K562 (cell line): ENCODE measurements around the gene MDK. TPM values are rescaled to one million over a fixed set of nuclear protein-coding genes. Genes with fewer than 3 reads are reported as not detected.

ENCODE experiments used
- ARID4B ChIP-seq: sonication (generic); formaldehyde crosslinking; IDR thresholded peaks from 2 replicates; pipeline ENCODE4 v1.8.0; 2022; ENCODE audit warnings: mild to moderate bottlenecking, missing genetic modification reagents
- BCL6 ChIP-seq: fragments of 250-450 bp; sonication (Bioruptor Pico); IDR thresholded peaks from 2 replicates; pipeline ENCODE4 v1.4.0; 2020
- ERF ChIP-seq: fragments of 450-650 bp; formaldehyde crosslinking; IDR thresholded peaks from 2 replicates; pipeline ENCODE4 v1.4.0; 2020; ENCODE audit warnings: mild to moderate bottlenecking, mixed read lengths
- FOXA3 ChIP-seq, 2 experiments: fragments of 450-650 bp in 1 of 2; sonication (generic) in 1 of 2; formaldehyde crosslinking; IDR thresholded peaks in 1 of 2; conservative IDR thresholded peaks in 1 of 2; 2 replicates each; pipeline versions ENCODE4 v1.4.0 to v1.8.0; 2020 to 2022; ENCODE audit warnings: mild to moderate bottlenecking in 2 of 2, missing genetic modification reagents in 1 of 2
- HDAC8 ChIP-seq: fragments of 450-650 bp; IDR thresholded peaks from 2 replicates; pipeline ENCODE4 v1.6.1; 2016; ENCODE audit warnings: mild to moderate bottlenecking, missing genetic modification characterization, moderate library complexity, missing compliant biosample characterization
- LARP7 ChIP-seq: fragments of 450-650 bp; IDR thresholded peaks from 2 replicates; pipeline ENCODE4 v1.6.1; 2016
- MEF2A ChIP-seq: IDR thresholded peaks from 2 replicates; pipeline ENCODE4 v1.6.1; 2011; ENCODE audit warnings: low read depth, mild to moderate bottlenecking, low read length, moderate library complexity; ENCODE audit not compliant: control insufficient read depth
- MTF1 ChIP-seq: fragments of 250-450 bp; sonication (Bioruptor Pico); IDR thresholded peaks from 2 replicates; pipeline ENCODE4 v1.9.0; 2021; ENCODE audit warnings: moderate library complexity, mild to moderate bottlenecking, inconsistent platforms, borderline replicate concordance
- NCOA4 ChIP-seq: fragments of 450-650 bp; IDR thresholded peaks from 2 replicates; pipeline ENCODE4 v1.6.1; 2018; ENCODE audit warnings: mild to moderate bottlenecking; ENCODE audit not compliant: partially characterized antibody
- PCBP1 ChIP-seq: fragments of 200-400 bp; formaldehyde crosslinking; IDR thresholded peaks from 2 replicates; pipeline ENCODE4 v1.6.1; 2018; ENCODE audit warnings: mild to moderate bottlenecking, low read depth, low read length; ENCODE audit not compliant: poor library complexity, severe bottlenecking
- PTBP1 ChIP-seq: fragments of 200-400 bp; formaldehyde crosslinking; IDR thresholded peaks from 2 replicates; pipeline ENCODE4 v1.6.1; 2017; ENCODE audit warnings: low read depth, low read length
- RBM22 ChIP-seq: fragments of 200-400 bp; formaldehyde crosslinking; IDR thresholded peaks from 2 replicates; pipeline ENCODE4 v1.6.1; 2018; ENCODE audit warnings: low read length, low read depth; ENCODE audit not compliant: poor library complexity, severe bottlenecking
- RERE ChIP-seq: sonication (generic); formaldehyde crosslinking; IDR thresholded peaks from 2 replicates; pipeline ENCODE4 v1.8.0; 2023; ENCODE audit warnings: missing genetic modification reagents, mild to moderate bottlenecking, borderline replicate concordance
- ZBTB9 ChIP-seq: fragments of 450-650 bp; formaldehyde crosslinking; IDR thresholded peaks from 2 replicates; pipeline ENCODE4 v1.4.0; 2020; ENCODE audit warnings: mild to moderate bottlenecking, moderate library complexity
- ZNF511 ChIP-seq: sonication (generic); formaldehyde crosslinking; IDR thresholded peaks from 2 replicates; pipeline ENCODE4 v1.8.0; 2022; ENCODE audit warnings: mild to moderate bottlenecking, missing genetic modification reagents
- polyA plus RNA-seq, 8 experiments: library from polyadenylated mRNA; depleted of rRNA in 4 of 8; stranded (reverse) in 5 of 8; unstranded in 3 of 8; fragments of >200 nt; fragmentation: Nextera tagmentation in 2 of 8; fragmentation: Illumina TruSeq in 1 of 8; extraction: Ambion mirVana in 2 of 8; extraction: Trizol in 1 of 8; gene quantifications; 2 replicates each; pipeline versions ENCODE4 v1.2.1 to v1.2.3, GENCODE V29; 2011 to 2014; ENCODE audit warnings: inconsistent platforms in 1 of 8, missing spikeins in 1 of 8
- total RNA-seq, 7 experiments: library from RNA; depleted of rRNA in 6 of 7; stranded (reverse); fragments of >200 nt in 6 of 7; fragmentation: Illumina TruSeq in 2 of 7; extraction: Trizol in 2 of 7; gene quantifications; 2 replicates each; pipeline versions ENCODE4 v1.2.1 to v1.2.3, GENCODE V29; 2011 to 2021; ENCODE audit warnings: low replicate concordance in 1 of 7

Gene MDK
- total and polyA plus RNA-seq, 9 of the 15 experiments (the other 6 are each of a cell fraction or from before 2014, with no cell fraction given), result 20.7 to 700 (median 350) TPM

GRCh38 chr11:46381048-46381818, at the start of gene MDK (continued):
- TF ChIP-seq HDAC8, result no peak
- peak; percentile 84 for TF ChIP-seq PCBP1
- TF ChIP-seq ZNF511 (CRISPR knock-in tag), result peak; percentile 31; the same call in 1 of the 2 replicates
- peak; percentile 22; the same call in 1 of the 2 replicates for TF ChIP-seq ARID4B
- TF ChIP-seq ZBTB9 (CRISPR knock-in tag), result no peak; the same call in 1 of the 2 replicates
- no peak for TF ChIP-seq NCOA4
- TF ChIP-seq LARP7, result no peak
- TF ChIP-seq FOXA3 (CRISPR knock-in tag; conservative IDR thresholded peaks at IDR 0.05 in 1 of 2, IDR thresholded peaks at IDR 0.05 in 1 of 2), result no peak
- TF ChIP-seq BCL6, result no peak
- TF ChIP-seq MEF2A, result no peak
- 0 out of 2 replicates have a peak, but pooled peaks have one; percentile 50 for TF ChIP-seq ERF (CRISPR knock-in tag)
- peak; percentile 90 for TF ChIP-seq RBM22
- TF ChIP-seq RERE, result peak; percentile 85
- TF ChIP-seq MTF1, result no peak
- 0 out of 2 replicates have a peak, but pooled peaks have one; percentile 60 for TF ChIP-seq PTBP1
